Right lobe of liver (tissue), 6 donors: Measurements from ENCODE around the gene IQSEC3. TPM values are rescaled to one million over a fixed set of nuclear protein-coding genes. Genes with fewer than 3 reads are reported as not detected.

ENCODE experiments used
- ATAC-seq, 4 donors: fragments of 200-7000 bp; cut with Tn5 transposase; one replicate each; pipeline ENCODE4 v1.9.1; 2020; ENCODE audit warnings: mild to moderate bottlenecking in 4 of 4, moderate library complexity in 4 of 4
- DNase-seq, 3 donors: peaks; one replicate each; pipeline ENCODE4 v3.0.0-alpha.2; 2020
- H3K27ac ChIP-seq, 3 donors: fragments of 200-600 bp; one replicate each; pipeline ENCODE4 v1.8.0; 2022
- H3K27me3 ChIP-seq, 2 donors: fragments of 200-600 bp; one replicate each; pipeline ENCODE4 v1.8.0; 2022
- H3K36me3 ChIP-seq, 4 donors: fragments of 200-600 bp; sonication (generic) in 1 of 4; one replicate each; pipeline versions ENCODE4 v1.5.1 to v1.8.0; 2017 to 2022; ENCODE audit warnings: control low read depth in 1 of 4
- H3K4me1 ChIP-seq, 4 donors: fragments of 200-600 bp; sonication (generic) in 1 of 4; one replicate each; pipeline versions ENCODE4 v1.5.1 to v1.8.0; 2017 to 2022; ENCODE audit warnings: control low read depth in 1 of 4
- H3K4me3 ChIP-seq, 3 donors: fragments of 200-600 bp; one replicate each; pipeline ENCODE4 v1.8.0; 2022
- H3K9me3 ChIP-seq, 4 donors: fragments of 200-600 bp; sonication (generic) in 1 of 4; one replicate each; pipeline versions ENCODE4 v1.5.1 to v1.8.0; 2017 to 2022; ENCODE audit warnings: control low read depth in 1 of 4
- CTCF ChIP-seq, 4 donors: fragments of 200-600 bp in 3 of 4; fragments of 450-650 bp in 1 of 4; IDR thresholded peaks; one replicate each; pipeline versions ENCODE4 v1.5.1 to v1.8.0; 2016 to 2022; ENCODE audit warnings: antibody characterized with exemption in 4 of 4, mild to moderate bottlenecking in 2 of 4
- POLR2A ChIP-seq: fragments of 450-650 bp; IDR thresholded peaks from one replicate; pipeline ENCODE4 v1.6.1; 2017; ENCODE audit warnings: antibody characterized with exemption, mild to moderate bottlenecking
- WGBS: methylation state at CpG from one replicate; pipeline ENCODE4 v1.1.6; 2018; ENCODE audit warnings: low coverage, low lambda C conversion rate; ENCODE audit not compliant: insufficient coverage; ENCODE audit errors: missing lambda C conversion rate; 5-methylcytosine and 5-hydroxymethylcytosine counted together
- intact Hi-C, 2 donors: fragments of 100-400 bp; cut with DNase I; formaldehyde crosslinking; loops; one replicate each; pipeline versions ENCODE4 v1.11.2 to v1.14.1; 2022
- total RNA-seq, 6 experiments: library from RNA; depleted of rRNA in 2 of 6; stranded (reverse); fragments of >200 nt in 2 of 6; fragmentation: NEBNext Ultra II Directional in 3 of 6; extraction: Animal tissue kit (Norgen Biotek cat#: 25700) in 3 of 6; gene quantifications; one replicate each; pipeline versions ENCODE4 v1.1.0 to v1.2.4, GENCODE V29; 2016 to 2023
- donor health status: DM: no; HTN: yes; CAD: no.
- donor health status: DM: no; HTN: no; CAD: no.
- donor health status: DM: no; HTN: no; CAD: no.
- donor health status: DM: no; HTN: yes; CAD: no.
- donor health status: DM: no; HTN: yes; CAD: no.

The IQSEC3 gene
- total RNA-seq, 6 experiments from 2014 or later = 0.05 to 0.64 (median 0.15) TPM; not detected in 1

DNA sequence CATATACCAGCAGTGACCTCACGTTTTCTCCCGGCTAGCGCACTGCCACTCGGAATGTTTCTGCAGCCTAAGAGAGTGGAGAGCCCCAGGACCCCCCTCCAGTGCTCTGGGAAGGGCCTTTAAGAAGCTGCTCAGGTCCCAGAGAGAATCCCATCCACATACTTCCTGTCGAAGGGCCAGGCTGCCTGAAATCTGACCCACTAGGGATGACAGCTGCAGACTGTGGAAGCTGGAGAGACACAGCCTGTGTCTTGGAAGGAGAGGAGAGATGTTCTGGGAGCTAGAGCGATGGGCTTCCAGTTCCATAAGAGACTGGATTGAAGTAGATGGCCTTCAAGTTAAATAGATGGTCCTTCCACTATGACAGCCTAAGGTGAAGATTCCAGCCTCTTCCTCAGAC lies 54.4 kb downstream of the IQSEC3 start:
- no peak for ATAC-seq
- H3K27ac ChIP-seq = no peak overlapping the region
- H3K9me3 ChIP-seq = no peaks in the 10 kb centered on the region
- no peaks in the 10 kb centered on the region for H3K27me3 ChIP-seq
- no peak for DNase-seq
- TF ChIP-seq CTCF (IDR thresholded peaks at IDR 0.05) = no peak
- TF ChIP-seq POLR2A = no peak
- intact Hi-C loops = no loop called here
- WGBS = 69% methylated on average over 6 of the region's 6 CpGs
- H3K36me3 ChIP-seq = no peaks in the 10 kb centered on the region
- H3K4me1 ChIP-seq = no peaks in the 10 kb centered on the region
- no peak overlapping the region for H3K4me3 ChIP-seq

DNA sequence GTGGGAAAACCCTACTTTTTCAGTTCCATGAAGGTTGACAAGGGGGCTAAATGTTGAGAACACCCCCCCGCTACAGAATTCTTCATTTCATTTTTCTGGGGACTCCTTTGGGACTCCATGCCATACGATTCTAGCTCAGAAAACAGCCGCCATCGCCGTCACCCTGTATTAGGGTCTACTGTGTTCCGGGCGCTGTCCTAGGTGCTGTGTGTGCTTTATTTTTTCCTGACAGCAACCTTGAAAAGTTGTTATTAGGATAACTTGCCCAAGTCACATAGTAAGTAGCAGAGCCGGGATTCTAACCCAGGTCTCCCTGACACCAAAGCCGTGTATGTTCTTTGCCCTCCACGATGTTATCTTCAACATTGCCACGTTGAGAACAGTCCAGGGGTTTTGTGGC lies 55.1 kb downstream of the IQSEC3 start:
- Histone ChIP-seq H3K27me3 (no peaks in the 10 kb centered on the region), H3K27ac (no peak overlapping the region), H3K4me3 (no peak overlapping the region), H3K36me3 (no peaks in the 10 kb centered on the region), H3K4me1 (no peaks in the 10 kb centered on the region), H3K9me3 (no peaks in the 10 kb centered on the region)
- 72% methylated on average over 11 of the region's 11 CpGs for WGBS
- DNase-seq (no peak), ATAC-seq (no peak)
- TF ChIP-seq CTCF (IDR thresholded peaks at IDR 0.05) = no peak
- no peak for TF ChIP-seq POLR2A
- intact Hi-C loops = no loop called here

GRCh38 chr12:125075-125474 lies 58.5 kb downstream of the IQSEC3 start:
- no CpG with 5 or more reads among the region's 7 CpGs for WGBS
- no peak for TF ChIP-seq CTCF (IDR thresholded peaks at IDR 0.05)
- no peak for TF ChIP-seq POLR2A
- intact Hi-C loops = no loop called here
- Histone ChIP-seq H3K36me3 (no peaks in the 10 kb centered on the region), H3K27me3 (no peaks in the 10 kb centered on the region), H3K27ac (no peak overlapping the region), H3K9me3 (no peaks in the 10 kb centered on the region), H3K4me1 (no peaks in the 10 kb centered on the region), H3K4me3 (no peak overlapping the region)
- no peak for ATAC-seq
- no peak for DNase-seq

DNA sequence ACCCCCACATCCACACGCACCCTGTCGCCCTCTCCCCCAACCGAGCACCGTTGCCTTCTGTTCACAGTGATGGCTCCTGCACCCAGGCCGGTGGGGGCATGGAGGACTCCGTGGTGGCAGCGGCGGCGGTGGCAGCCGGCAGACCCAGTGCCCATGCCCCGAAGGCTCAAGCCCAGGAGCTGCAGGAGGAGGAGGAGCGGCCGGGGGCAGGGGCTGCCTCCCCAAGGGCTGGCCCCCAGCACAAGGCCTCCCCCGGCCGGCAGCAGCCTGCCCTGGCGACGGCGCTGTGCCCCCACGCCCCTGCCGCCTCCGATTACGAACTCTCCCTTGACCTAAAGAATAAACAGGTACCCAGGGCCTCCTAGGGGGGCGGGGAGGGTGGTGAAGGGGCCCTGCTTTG lies 59.0 kb downstream of the IQSEC3 start:
- Histone ChIP-seq H3K4me1 (no peaks in the 10 kb centered on the region), H3K36me3 (no peaks in the 10 kb centered on the region), H3K27ac (no peak overlapping the region), H3K27me3 (no peaks in the 10 kb centered on the region), H3K9me3 (no peaks in the 10 kb centered on the region), H3K4me3 (no peak overlapping the region)
- intact Hi-C loops = no loop called here
- 67% methylated on average over 11 of the region's 23 CpGs for WGBS
- DNase-seq = no peak
- no peak for ATAC-seq
- TF ChIP-seq CTCF (IDR thresholded peaks at IDR 0.05) = no peak
- TF ChIP-seq POLR2A = no peak

DNA sequence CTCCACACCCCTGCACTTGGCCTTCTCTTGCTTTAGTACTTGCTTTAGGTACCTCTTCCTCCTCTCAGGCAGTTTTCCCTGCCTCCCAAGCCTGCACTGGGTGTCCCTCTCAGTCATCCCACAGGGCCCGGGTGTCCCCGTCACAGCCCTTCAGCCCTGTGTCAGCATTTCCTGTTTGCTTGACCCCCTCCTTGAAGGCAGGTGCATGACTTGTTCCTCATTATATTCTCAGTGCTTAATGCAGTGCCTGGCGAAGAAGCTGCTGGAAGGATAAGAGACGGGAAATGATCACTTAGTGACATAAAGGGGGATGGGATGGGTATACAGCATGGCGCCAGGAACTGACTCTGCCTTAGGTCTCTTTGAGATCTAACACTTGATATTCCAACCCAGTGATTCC lies 61.5 kb downstream of the IQSEC3 start:
- Histone ChIP-seq H3K9me3 (no peaks in the 10 kb centered on the region), H3K27ac (no peak overlapping the region), H3K36me3 (no peaks in the 10 kb centered on the region), H3K4me3 (no peak overlapping the region), H3K27me3 (no peaks in the 10 kb centered on the region), H3K4me1 (no peaks in the 10 kb centered on the region)
- no peak for DNase-seq
- 59% methylated on average over 5 of the region's 5 CpGs for WGBS
- ATAC-seq = peak; percentile 44 to 67 (median 62)
- intact Hi-C loops = no loop called here
- TF ChIP-seq CTCF (IDR thresholded peaks at IDR 0.05) (no peak), POLR2A (no peak)
